Omental fat pad (tissue), 4 donors: ENCODE data around the gene TALDO1. TPM values are rescaled to one million over a fixed set of nuclear protein-coding genes. Genes with fewer than 3 reads are reported as not detected.

Experiments
- ATAC-seq: fragments of 150-250 bp; one replicate; pipeline ENCODE4 v1.9.1; 2016; ENCODE audit warnings: mild to moderate bottlenecking, moderate library complexity; ENCODE audit not compliant: low FRiP score
- DNase-seq: peaks from one replicate; pipeline ENCODE4 v3.0.0-alpha.2; 2019; ENCODE audit warnings: low spot score
- CTCF ChIP-seq, 3 donors: fragments of 450-650 bp; IDR thresholded peaks; one replicate each; pipeline ENCODE4 v1.5.1; 2016 to 2017; ENCODE audit warnings: antibody characterized with exemption in 3 of 3, mild to moderate bottlenecking in 3 of 3, moderate library complexity in 2 of 3
- total RNA-seq, 4 donors: library from RNA; depleted of rRNA; stranded (reverse); fragments of >200 nt; gene quantifications; one replicate each; pipeline ENCODE4 v1.1.0, GENCODE V29; 2016

Gene TALDO1
- total RNA-seq, 4 donors from 2014 or later, result 183 to 295 (median 239) TPM

- ATAC-seq, result no peak
- DNase-seq, result no peak
- no peak for TF ChIP-seq CTCF (IDR thresholded peaks at IDR 0.05)
Observed at GRCh38 chr11:799641-800316, 52.5 kb downstream of the TALDO1 start.

GRCh38 chr11:800473-800872 is 53.2 kb downstream of the TALDO1 start:
- no peak for TF ChIP-seq CTCF (IDR thresholded peaks at IDR 0.05)
- ATAC-seq (no peak), DNase-seq (no peak)

- no peak for TF ChIP-seq CTCF (IDR thresholded peaks at IDR 0.05)
- no peak for ATAC-seq
- no peak for DNase-seq
Observed at GRCh38 chr11:801097-801780, 54.0 kb downstream of the TALDO1 start.

- ATAC-seq, result no peak
- TF ChIP-seq CTCF (IDR thresholded peaks at IDR 0.05), result no peak
Observed at GRCh38 chr11:802018-802617, 54.9 kb downstream of the TALDO1 start.

GRCh38 chr11:802693-803466 is 55.6 kb downstream of the TALDO1 start:
- no peak for TF ChIP-seq CTCF (IDR thresholded peaks at IDR 0.05)
- DNase-seq (no peak), ATAC-seq (no peak)

More at GRCh38 chr11:802018-802617, 54.9 kb downstream of the TALDO1 start:
- DNase-seq, result no peak

GRCh38 chr11:803467-803742 is 56.1 kb downstream of the TALDO1 start:
- ATAC-seq (no peak), DNase-seq (no peak)
- no peak for TF ChIP-seq CTCF (IDR thresholded peaks at IDR 0.05)
